NK-92 (cell line): Measurements from ENCODE around the gene ISG20L2.
A peak's percentile ranks its signal among the peaks of the same experiment; 100 is the strongest.

Experiments
- DNase-seq: peaks from one replicate; lab custom pipeline; 2025; ENCODE audit not compliant: unreplicated experiment; lab: John Stamatoyannopoulos, UW

Gene ISG20L2

DNA sequence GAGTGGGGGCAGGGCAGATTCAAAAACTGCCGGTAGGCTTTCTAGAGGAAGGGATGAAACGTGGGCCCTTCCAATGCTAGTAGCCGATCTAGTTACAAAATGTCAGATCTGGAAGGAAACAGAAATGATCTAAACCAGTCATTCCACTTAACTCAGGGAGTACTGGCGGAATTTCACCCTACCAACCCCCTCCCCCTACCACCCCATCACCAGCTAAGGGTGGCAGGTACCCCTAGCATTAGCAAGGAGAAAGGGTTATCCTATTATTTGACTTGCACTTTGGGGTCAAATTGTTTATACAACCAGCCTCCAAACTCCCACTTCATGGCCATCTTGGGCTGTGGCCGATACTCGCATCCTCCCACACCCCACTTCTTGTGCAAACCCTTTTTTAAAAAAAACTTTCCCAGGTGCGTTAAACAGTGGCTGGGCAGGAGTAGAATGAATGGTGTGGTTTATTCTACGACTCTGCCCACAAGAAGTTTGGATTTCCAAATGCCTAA lies 13.0 kb upstream of the ISG20L2 start:
- DNase-seq: no peak

- peak; percentile 94 for DNase-seq
These were observed 12.3 kb upstream of the ISG20L2 start, which contains the start of gene MRPL24 for GRCh38 chr1:156740741-156741480. MRPL24 (minus strand) TSS chr1:156741088; CDS start chr1:156738704, 2,384 bp downstream.

- no peak for DNase-seq
These were observed 11.7 kb upstream of the ISG20L2 start for GRCh38 chr1:156740237-156740740.

- no peak for DNase-seq
These were observed 10.3 kb upstream of the ISG20L2 start for GRCh38 chr1:156738916-156739315.

GRCh38 chr1:156738407-156738806 lies 9.8 kb upstream of the ISG20L2 start:
- DNase-seq: no peak

DNA sequence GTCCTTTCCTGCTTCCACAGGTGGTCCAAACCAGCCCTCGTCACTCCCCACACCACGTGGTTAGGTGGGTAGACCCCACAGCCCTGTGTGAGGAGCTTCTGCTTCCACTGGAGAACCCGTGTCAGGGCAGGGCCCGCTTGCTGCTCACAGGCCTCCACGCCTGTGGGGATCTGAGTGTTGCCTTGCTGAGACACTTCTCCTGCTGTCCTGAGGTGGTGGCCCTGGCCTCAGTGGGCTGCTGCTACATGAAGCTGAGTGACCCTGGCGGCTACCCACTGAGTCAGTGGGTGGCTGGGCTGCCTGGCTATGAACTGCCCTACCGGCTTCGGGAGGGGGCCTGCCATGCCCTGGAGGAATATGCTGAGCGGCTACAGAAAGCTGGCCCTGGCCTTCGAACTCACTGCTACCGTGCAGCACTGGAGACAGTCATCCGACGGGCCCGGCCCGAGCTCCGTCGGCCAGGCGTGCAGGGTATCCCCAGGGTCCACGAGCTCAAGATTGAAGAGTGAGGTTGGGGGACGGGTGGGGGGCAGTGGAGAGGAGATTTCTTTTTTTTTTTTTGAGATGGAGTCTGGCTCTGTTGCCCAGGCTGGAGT lies 5.5 kb upstream of the ISG20L2 start:
- no peak for DNase-seq

DNA sequence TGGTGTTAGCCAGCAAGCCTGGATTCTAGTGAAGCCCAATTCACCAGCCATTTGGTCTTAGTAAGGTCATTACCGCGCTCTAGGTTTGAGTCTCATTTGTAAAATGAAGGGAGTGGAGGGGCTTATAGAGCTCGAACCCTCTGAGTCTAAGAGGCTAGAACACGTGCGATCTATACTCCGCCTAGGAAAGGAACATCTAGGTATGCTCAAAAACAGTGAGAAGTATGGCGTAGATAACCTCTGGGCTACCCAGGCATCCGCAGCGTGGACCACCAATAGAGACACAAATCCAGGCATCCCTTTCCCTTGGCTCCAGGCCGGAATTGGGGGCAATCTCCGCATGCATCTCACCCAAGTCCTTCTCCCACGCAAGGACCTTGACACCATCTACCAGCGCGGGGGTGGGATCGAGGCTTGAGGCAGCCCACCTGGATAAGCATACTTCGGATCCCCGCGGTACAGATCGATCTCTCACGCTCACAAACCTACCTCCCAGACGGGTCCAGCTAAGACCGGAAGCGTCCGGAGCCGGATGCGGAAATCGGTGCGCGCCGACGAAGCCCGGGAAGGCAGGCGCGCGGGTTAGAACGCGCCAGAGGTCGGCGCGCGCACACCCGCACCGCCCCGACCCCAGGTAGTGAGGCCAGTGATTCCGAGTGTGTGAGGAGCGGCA lies 504 bp downstream of the ISG20L2 start, which contains the start of gene METTL25B:
Gene METTL25B, plus strand, starts transcription at position 544 of the 673 bp plus-strand sequence. CDS start 636 bp downstream, outside the sequence.
- no peak for DNase-seq

DNA sequence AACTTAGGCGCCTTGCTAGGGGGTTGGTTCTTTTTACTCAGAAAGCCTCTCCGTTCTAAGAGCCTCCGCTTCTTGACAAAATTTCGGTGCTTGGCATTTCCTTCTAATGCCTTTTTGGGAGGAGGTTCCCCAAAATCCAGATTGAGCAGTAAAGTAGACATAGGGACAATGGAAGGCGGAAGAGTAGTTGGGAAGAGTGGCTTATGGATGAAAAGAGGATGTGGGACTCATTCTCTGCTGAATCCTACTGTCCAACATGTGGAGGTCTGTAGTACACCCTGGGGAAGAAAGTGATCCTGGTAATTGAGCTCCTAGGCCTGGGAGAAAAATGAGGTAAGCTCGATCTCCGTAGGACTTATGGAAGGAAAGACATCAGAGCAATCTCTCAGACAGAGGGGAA lies 1.1 kb downstream of the ISG20L2 start:
- DNase-seq: no peak

DNA sequence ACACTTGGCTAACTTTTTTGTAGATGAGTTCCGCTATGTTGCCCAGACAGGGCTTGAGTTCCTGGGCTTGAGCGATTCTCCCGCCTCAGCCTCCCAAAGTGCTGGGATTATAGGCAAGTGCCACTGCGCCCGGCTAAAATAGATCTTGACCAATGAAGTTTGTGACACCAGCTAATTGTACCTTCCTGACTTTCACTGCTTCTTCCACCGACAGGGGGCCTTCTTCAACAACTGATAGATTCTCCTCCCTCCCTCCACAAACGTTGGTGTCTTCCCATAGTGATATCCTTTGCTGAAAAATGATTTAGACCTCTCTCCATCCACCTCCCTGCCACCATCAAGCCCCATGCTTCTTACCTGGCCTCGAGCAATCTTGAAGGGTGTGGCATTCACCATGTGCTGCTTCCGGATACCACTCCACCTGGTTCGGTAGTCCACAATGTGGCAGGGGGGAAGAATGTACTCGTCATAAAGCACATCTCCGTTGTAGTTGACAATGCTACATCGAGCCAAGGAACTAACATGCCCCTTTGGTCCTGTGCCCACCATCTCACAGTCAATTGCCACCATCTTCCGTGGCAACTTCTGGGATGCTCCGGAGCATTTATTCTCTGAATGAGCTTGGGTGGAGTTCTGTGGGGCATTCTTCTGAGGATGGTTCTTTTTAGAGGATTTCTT lies 1.9 kb downstream of the ISG20L2 start:
- no peak for DNase-seq

DNA sequence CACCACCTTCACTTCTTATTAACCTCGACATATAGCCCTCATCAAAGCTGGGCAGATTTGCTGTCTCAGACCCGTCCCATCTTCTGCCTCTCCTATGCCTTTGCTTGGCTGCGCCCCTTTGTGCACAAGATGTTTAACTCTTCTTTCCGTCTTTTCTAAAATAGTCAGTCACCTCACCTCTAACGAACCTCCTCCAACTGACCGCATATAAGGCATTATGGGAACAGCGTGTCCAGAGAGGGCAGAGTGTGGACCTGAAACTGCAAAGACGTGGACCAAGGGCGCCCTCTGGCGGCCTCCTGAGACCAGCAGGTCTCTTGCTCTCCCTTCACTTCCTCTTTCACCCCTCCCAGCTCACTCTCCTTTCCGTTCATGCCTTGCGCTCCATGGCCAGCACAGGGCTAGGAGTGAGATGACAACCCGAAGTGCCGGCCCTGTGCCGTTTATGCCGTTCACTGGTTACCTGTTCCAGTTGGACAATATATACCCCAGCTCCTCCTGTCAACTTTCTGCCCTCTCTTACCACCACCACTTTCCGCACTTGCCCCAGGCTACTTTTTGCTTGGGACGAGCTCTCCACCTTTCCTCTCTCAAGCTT lies 2.8 kb downstream of the ISG20L2 start:
- no peak for DNase-seq

DNA sequence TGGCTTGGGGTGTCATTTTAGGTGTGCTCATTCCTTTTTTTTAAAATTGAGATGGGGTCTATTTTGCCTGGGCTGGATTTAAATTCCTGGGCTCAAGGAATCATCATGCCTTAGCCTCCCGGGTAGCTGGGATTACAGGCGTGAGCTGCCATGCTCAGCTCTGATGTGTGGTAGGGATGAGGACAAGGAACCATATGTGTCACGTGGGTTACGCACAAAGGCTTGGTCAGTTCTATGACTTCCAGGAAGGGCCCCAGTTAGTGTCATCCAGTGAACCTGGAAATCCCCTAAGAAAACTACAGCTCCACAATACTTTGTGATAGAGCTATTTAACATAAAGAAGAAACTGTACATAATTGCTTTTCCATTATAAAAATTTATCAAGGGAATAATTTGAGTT lies 7.0 kb downstream of the ISG20L2 start:
- no peak for DNase-seq

GRCh38 chr1:156721131-156721530 lies 7.4 kb downstream of the ISG20L2 start:
- DNase-seq: no peak

- no peak for DNase-seq
These were observed 11.2 kb downstream of the ISG20L2 start for GRCh38 chr1:156717351-156717750.

- DNase-seq: no peak
These were observed 13.7 kb downstream of the ISG20L2 start for GRCh38 chr1:156714830-156715229.

DNA sequence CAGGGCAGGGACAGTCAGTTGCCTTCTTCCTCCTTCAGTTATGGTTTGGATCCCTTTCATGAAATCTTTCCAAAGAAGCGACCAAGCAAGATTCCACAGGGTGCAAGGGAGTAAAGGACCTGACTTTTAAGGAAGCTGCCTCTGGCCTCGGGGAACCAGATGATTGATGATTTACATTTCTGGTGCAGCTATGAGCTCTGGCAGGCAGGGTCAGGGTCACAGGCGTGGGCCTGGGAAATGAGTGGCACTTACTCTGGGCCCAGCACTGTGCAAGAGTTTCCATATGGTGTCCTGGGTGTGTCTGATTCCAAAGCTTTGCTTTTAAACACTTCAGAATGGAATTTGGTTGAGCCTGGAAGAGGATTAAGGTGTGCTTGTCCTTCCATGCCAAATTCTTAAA lies 15.9 kb downstream of the ISG20L2 start:
- DNase-seq: no peak

DNA sequence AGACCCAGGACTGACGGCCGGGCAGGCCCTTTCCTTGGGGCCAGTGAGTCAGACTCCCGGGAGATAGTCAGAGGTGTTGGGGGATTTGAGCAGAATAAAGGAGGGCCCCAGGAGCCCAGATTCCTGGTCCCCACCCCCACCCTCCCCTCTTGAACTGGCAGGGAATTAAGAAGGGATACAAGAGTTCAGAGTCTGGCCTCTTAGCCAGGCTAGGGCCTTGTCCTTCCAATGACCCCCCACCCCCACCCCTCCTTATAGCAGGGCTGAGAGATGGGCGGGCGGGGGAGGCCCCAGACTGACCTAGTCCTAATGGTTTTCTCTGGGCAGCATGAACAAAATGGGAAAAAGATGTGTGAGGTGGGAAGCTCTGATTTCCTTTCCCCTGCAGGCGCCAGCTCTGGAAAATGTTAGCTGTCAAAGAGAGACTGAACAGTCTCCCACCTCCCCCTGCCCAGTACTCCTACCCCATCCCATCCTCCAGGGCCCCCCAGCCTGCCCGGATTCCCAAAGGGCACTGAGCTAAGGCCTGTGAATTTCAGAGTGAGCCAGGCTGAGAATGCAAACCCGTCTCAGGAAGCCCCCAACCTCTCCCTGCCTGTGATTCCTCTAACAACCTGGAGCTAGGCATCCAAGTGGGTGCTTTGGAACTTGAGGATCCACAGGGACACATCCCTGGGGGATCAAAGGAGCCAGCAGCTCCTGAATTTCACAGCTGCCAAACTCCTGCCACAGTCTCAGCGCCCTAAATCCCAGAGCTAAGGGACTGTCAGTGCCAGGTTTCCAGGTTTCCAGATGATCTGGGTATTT lies 17.4 kb downstream of the ISG20L2 start:
- DNase-seq: no peak

GRCh38 chr1:156709757-156710489 lies 18.6 kb downstream of the ISG20L2 start:
- no peak for DNase-seq

- no peak for DNase-seq
These were observed 19.5 kb downstream of the ISG20L2 start for GRCh38 chr1:156709031-156709430.

GRCh38 chr1:156708218-156708661 lies 20.3 kb downstream of the ISG20L2 start:
- no peak for DNase-seq
